K562 (cell line): Measurements from ENCODE around the gene KLK11. TPM values are rescaled to one million over a fixed set of nuclear protein-coding genes. Genes with fewer than 3 reads are reported as not detected.

ENCODE experiments used
- ATAC-seq: fragments of 200-7000 bp; cut with Tn5 transposase; 3 replicates; pipeline ENCODE4 v1.9.1; 2020; ENCODE audit warnings: moderate library complexity
- BruUV-seq: library from RNA; stranded (reverse); fragments of 400-500 nt; replicated peaks from 2 replicates; lab custom pipeline; 2021; lab: Mats Ljungman, UMichigan
- CTCF ChIA-PET: fragments of 300-600 bp; formaldehyde crosslinking; extraction: SDS; loops from one replicate; lab custom pipeline; 2021; ENCODE audit warnings: low intra/inter-chr PET ratio; lab: Yijun Ruan, JAX
- POLR2A ChIA-PET: fragments of 300-600, 350-650 bp; sonication (Branson Sonifier 250); formaldehyde crosslinking; extraction: SDS; loops from one replicate; lab custom pipeline; 2021; ENCODE audit warnings: antibody characterized with exemption, inconsistent platforms; lab: Yijun Ruan, JAX
- DNase-seq, 4 experiments: peaks; one replicate each; pipeline versions ENCODE4 v3.0.0 to v3.0.0-alpha.2; 2011 to 2018; ENCODE audit warnings: low spot score in 3 of 4, mixed read lengths in 3 of 4; ENCODE audit errors: extremely low read depth in 1 of 4
- FAIRE-seq: peaks from 2 replicates; lab custom pipeline; 2011; peaks lifted over from hg19 to GRCh38; lab: Jason Lieb, UNC
- H2AFZ ChIP-seq: 2 replicates; pipeline ENCODE4 v1.6.0; 2011; ENCODE audit warnings: low read depth, low read length, control low read depth, inconsistent platforms
- H3K27ac ChIP-seq: fragments of 200-600 bp; 3 replicates; pipeline ENCODE4 v1.8.0; 2011; ENCODE audit warnings: low read depth, mild to moderate bottlenecking, control low read depth, inconsistent platforms, low read length, moderate library complexity, mixed read lengths; ENCODE audit errors: extremely low read depth
- H3K27me3 ChIP-seq, 2 experiments: fragments of 300-600 bp in 1 of 2; 2 replicates in 1 of 2; 3 replicates in 1 of 2; pipeline versions ENCODE4 v1.6.0 to v1.8.0; 2011; ENCODE audit warnings: inconsistent platforms in 2 of 2, low read length in 2 of 2, mild to moderate bottlenecking in 1 of 2, mixed read lengths in 1 of 2, moderate library complexity in 1 of 2; ENCODE audit not compliant: control insufficient read depth in 2 of 2, insufficient read depth in 2 of 2
- H3K36me3 ChIP-seq: fragments of 300-600 bp; 3 replicates; pipeline ENCODE4 v1.8.0; 2011; ENCODE audit warnings: mild to moderate bottlenecking, low read length, inconsistent platforms; ENCODE audit not compliant: control insufficient read depth, insufficient read depth
- H3K4me1 ChIP-seq, 2 experiments: fragments of 200-600 bp in 1 of 2; replicated peaks in 1 of 2; 2 replicates in 1 of 2; 3 replicates in 1 of 2; pipeline versions ENCODE4 v1.5.1 to v1.8.0; 2011; ENCODE audit warnings: inconsistent platforms in 2 of 2, low read length in 2 of 2, mild to moderate bottlenecking in 1 of 2, mixed read lengths in 1 of 2, moderate library complexity in 1 of 2; ENCODE audit not compliant: control insufficient read depth in 2 of 2, insufficient read depth in 2 of 2
- H3K4me2 ChIP-seq: 2 replicates; pipeline ENCODE4 v1.6.1; 2011; ENCODE audit warnings: low read length, control low read depth, inconsistent platforms, mixed read lengths; ENCODE audit not compliant: insufficient read depth
- H3K4me3 ChIP-seq: fragments of 200-600 bp; sonication (generic), shearing (Covaris generic); 2 replicates; pipeline ENCODE4 v1.5.1; 2016; ENCODE audit warnings: control low read depth, inconsistent platforms
- H3K79me2 ChIP-seq: fragments of 200-600 bp; 3 replicates; pipeline ENCODE4 v1.8.0; 2011; ENCODE audit warnings: low read length, inconsistent platforms; ENCODE audit not compliant: control insufficient read depth, insufficient read depth
- H3K9ac ChIP-seq, 2 experiments: 2 replicates each; pipeline versions ENCODE4 v1.6.0 to v1.6.1; 2011; ENCODE audit warnings: low read depth in 2 of 2, low read length in 2 of 2, control low read depth in 1 of 2, inconsistent platforms in 1 of 2, mild to moderate bottlenecking in 1 of 2, mixed read lengths in 1 of 2; ENCODE audit not compliant: insufficient read depth in 1 of 2
- H3K9me1 ChIP-seq: one replicate; pipeline ENCODE4 v1.6.0; 2011; ENCODE audit warnings: inconsistent platforms, mild to moderate bottlenecking, low read length, moderate library complexity; ENCODE audit not compliant: control insufficient read depth, insufficient read depth
- H3K9me3 ChIP-seq: replicated peaks from 2 replicates; pipeline ENCODE4 v1.5.1; 2011; ENCODE audit warnings: low read depth, low read length, inconsistent platforms; ENCODE audit not compliant: control insufficient read depth, insufficient read depth
- H4K20me1 ChIP-seq: replicated peaks from 2 replicates; pipeline ENCODE4 v1.6.1; 2011; ENCODE audit warnings: low read length, inconsistent platforms, mixed read lengths; ENCODE audit not compliant: control insufficient read depth, insufficient read depth
- FOXA3 ChIP-seq, 2 experiments: fragments of 450-650 bp in 1 of 2; sonication (generic) in 1 of 2; formaldehyde crosslinking; IDR thresholded peaks in 1 of 2; conservative IDR thresholded peaks in 1 of 2; 2 replicates each; pipeline versions ENCODE4 v1.4.0 to v1.8.0; 2020 to 2022; ENCODE audit warnings: mild to moderate bottlenecking in 2 of 2, missing genetic modification reagents in 1 of 2
- HDAC6 ChIP-seq: IDR thresholded peaks from 2 replicates; pipeline ENCODE4 v1.6.1; 2012; ENCODE audit warnings: low read depth, mild to moderate bottlenecking, control low read depth, inconsistent platforms, low read length, moderate library complexity
- MYNN ChIP-seq, 2 experiments: sonication (generic); formaldehyde crosslinking in 1 of 2; IDR thresholded peaks; 2 replicates each; pipeline versions ENCODE4 v1.5.0 to v1.6.1; 2016 to 2020; ENCODE audit warnings: antibody characterized with exemption in 1 of 2, missing genetic modification reagents in 1 of 2
- NR1H2 ChIP-seq: sonication (generic); formaldehyde crosslinking; IDR thresholded peaks from 2 replicates; pipeline ENCODE4 v1.4.0; 2020; ENCODE audit warnings: mild to moderate bottlenecking, missing genetic modification reagents
- WGBS: fragments of 100-300 bp; shearing (Covaris generic); methylation state at CpG from one replicate; pipeline ENCODE4 v1.1.6; 2016; ENCODE audit warnings: low coverage, mixed read lengths; ENCODE audit not compliant: insufficient coverage; ENCODE audit errors: missing lambda C conversion rate; 5-methylcytosine and 5-hydroxymethylcytosine counted together
- in situ Hi-C: fragments of 300-500 bp; cut with MboI; formaldehyde crosslinking; loops from 4 replicates; pipeline ENCODE4 v1.15.0; 2018; ENCODE audit warnings: inconsistent platforms, mixed read lengths
- intact Hi-C: fragments of 100-400 bp; cut with micrococcal nuclease; formaldehyde crosslinking; loops from 2 replicates; pipeline ENCODE4 v1.14.2; 2022
- polyA plus RNA-seq, 8 experiments: library from polyadenylated mRNA; depleted of rRNA in 4 of 8; stranded (reverse) in 5 of 8; unstranded in 3 of 8; fragments of >200 nt; fragmentation: Nextera tagmentation in 2 of 8; fragmentation: Illumina TruSeq in 1 of 8; extraction: Ambion mirVana in 2 of 8; extraction: Trizol in 1 of 8; gene quantifications; 2 replicates each; pipeline versions ENCODE4 v1.2.1 to v1.2.3, GENCODE V29; 2011 to 2014; ENCODE audit warnings: inconsistent platforms in 1 of 8, missing spikeins in 1 of 8
- total RNA-seq, 7 experiments: library from RNA; depleted of rRNA in 6 of 7; stranded (reverse); fragments of >200 nt in 6 of 7; fragmentation: Illumina TruSeq in 2 of 7; extraction: Trizol in 2 of 7; gene quantifications; 2 replicates each; pipeline versions ENCODE4 v1.2.1 to v1.2.3, GENCODE V29; 2011 to 2021; ENCODE audit warnings: low replicate concordance in 1 of 7
- TF ChIP-seq, protein P1 (sequence below): IDR thresholded peaks from 2 replicates; pipeline ENCODE4 v1.6.1; 2011; ENCODE audit warnings: borderline replicate concordance, low read depth, mild to moderate bottlenecking, moderate library complexity, low read length; ENCODE audit not compliant: insufficient read depth, poor library complexity, severe bottlenecking
- TF ChIP-seq, protein P2 (sequence below): fragments of 450-650 bp; formaldehyde crosslinking; IDR thresholded peaks from 2 replicates; pipeline ENCODE4 v1.4.0; 2022; ENCODE audit warnings: mild to moderate bottlenecking, moderate library complexity
- TF ChIP-seq, protein P3 (sequence below): IDR thresholded peaks from 2 replicates; pipeline ENCODE4 v1.6.1; 2014; ENCODE audit warnings: antibody characterized with exemption
- TF ChIP-seq, protein P4 (sequence below): fragments of 200-800 bp; sonication (Bioruptor generic); IDR thresholded peaks from 2 replicates; pipeline ENCODE4 v1.6.1; 2017; ENCODE audit warnings: missing genetic modification characterization, missing compliant biosample characterization
- TF ChIP-seq, protein P5 (sequence below): fragments of 150-350 bp; IDR thresholded peaks from 2 replicates; pipeline ENCODE4 v1.6.1; 2014; ENCODE audit warnings: low read depth, mild to moderate bottlenecking, low read length, borderline replicate concordance
- TF ChIP-seq, protein P6 (sequence below): fragments of 250-450 bp; sonication (Bioruptor Pico); IDR thresholded peaks from 2 replicates; pipeline ENCODE4 v1.8.0; 2021; ENCODE audit warnings: moderate library complexity, mild to moderate bottlenecking, inconsistent platforms

The KLK11 gene
- total and polyA plus RNA-seq, 9 of the 15 experiments (the other 6 are each of a cell fraction or from before 2014, with no cell fraction given): not detected

DNA sequence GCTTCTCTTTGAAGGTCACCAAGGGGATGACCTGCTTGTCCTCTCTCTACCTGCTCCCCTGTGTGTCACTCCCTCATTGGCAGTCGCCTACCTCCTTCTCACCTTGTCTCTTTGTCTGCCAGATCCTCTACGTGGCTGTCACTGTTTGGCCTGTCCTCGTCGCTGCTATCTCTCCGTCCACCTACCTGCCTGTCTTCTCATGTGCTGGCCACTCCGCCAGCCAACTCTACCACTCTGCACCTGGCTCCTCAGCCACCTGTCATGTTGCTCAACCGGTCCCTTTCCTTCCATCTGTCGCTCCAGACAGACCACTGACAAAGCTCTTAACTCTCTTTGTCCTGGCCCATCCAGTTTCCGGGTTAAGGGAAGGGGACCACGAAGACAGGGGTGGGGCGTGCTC, 8.3 kb upstream of the KLK11 start, which contains the start of gene KLK12:
KLK12 (minus strand) TSS at position 299 of the 400 bp plus-strand sequence. CDS start 381 bp downstream, outside the sequence.
- Histone ChIP-seq H3K27ac (no peak within 1 kb of the TSS), H3K79me2 (no peaks in the 10 kb centered on the region), H4K20me1 (no peaks in the 10 kb centered on the region), H3K9me3 (no peaks in the 10 kb centered on the region), H3K4me1 (peaks cover 0 to 6% of the 10 kb centered on the region in 2 experiments; a peak in 3 of 5 replicates), H3K4me2 (no peak within 1 kb of the TSS), H3K36me3 (no peaks in the 10 kb centered on the region), H3K9me1 (peaks cover 2% of the 10 kb centered on the region), H3K27me3 (peaks cover 7 to 32% of the 10 kb centered on the region in 2 experiments), H3K4me3 (no peak within 1 kb of the TSS), H2AFZ (no peak within 1 kb of the TSS), H3K9ac (no peak within 1 kb of the TSS)
- POLR2A ChIA-PET: interaction anchor here (0.8 to 1.0 kb wide), 2 partner anchors 9 to 13 kb away, joined by 3 read pairs; no protein-coding TSS in a partner anchor
- in situ Hi-C loops (no loop called here), intact Hi-C loops (no loop called here)
- FAIRE-seq (no peak), DNase-seq (no peak), ATAC-seq (no peak)
- CTCF ChIA-PET: no interaction called here
- WGBS: 1% methylated on average over 10 of the region's 11 CpGs
- no TSS peak for BruUV-seq
- TF ChIP-seq NR1H2 (CRISPR knock-in tag) (no peak), FOXA3 (CRISPR knock-in tag; conservative IDR thresholded peaks at IDR 0.05 in 1 of 2, IDR thresholded peaks at IDR 0.05 in 1 of 2) (no peak), HDAC6 (no peak), MYNN (IDR thresholded peaks at IDR 0.05) (no peak), MYNN (CRISPR knock-in tag; IDR thresholded peaks at IDR 0.05) (no peak)
- TF ChIP-seq, protein P1, sequence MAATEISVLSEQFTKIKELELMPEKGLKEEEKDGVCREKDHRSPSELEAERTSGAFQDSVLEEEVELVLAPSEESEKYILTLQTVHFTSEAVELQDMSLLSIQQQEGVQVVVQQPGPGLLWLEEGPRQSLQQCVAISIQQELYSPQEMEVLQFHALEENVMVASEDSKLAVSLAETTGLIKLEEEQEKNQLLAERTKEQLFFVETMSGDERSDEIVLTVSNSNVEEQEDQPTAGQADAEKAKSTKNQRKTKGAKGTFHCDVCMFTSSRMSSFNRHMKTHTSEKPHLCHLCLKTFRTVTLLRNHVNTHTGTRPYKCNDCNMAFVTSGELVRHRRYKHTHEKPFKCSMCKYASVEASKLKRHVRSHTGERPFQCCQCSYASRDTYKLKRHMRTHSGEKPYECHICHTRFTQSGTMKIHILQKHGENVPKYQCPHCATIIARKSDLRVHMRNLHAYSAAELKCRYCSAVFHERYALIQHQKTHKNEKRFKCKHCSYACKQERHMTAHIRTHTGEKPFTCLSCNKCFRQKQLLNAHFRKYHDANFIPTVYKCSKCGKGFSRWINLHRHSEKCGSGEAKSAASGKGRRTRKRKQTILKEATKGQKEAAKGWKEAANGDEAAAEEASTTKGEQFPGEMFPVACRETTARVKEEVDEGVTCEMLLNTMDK: no peak
- TF ChIP-seq, protein P2, sequence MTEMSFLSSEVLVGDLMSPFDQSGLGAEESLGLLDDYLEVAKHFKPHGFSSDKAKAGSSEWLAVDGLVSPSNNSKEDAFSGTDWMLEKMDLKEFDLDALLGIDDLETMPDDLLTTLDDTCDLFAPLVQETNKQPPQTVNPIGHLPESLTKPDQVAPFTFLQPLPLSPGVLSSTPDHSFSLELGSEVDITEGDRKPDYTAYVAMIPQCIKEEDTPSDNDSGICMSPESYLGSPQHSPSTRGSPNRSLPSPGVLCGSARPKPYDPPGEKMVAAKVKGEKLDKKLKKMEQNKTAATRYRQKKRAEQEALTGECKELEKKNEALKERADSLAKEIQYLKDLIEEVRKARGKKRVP (CRISPR knock-in tag): no peak
- TF ChIP-seq, protein P3, sequence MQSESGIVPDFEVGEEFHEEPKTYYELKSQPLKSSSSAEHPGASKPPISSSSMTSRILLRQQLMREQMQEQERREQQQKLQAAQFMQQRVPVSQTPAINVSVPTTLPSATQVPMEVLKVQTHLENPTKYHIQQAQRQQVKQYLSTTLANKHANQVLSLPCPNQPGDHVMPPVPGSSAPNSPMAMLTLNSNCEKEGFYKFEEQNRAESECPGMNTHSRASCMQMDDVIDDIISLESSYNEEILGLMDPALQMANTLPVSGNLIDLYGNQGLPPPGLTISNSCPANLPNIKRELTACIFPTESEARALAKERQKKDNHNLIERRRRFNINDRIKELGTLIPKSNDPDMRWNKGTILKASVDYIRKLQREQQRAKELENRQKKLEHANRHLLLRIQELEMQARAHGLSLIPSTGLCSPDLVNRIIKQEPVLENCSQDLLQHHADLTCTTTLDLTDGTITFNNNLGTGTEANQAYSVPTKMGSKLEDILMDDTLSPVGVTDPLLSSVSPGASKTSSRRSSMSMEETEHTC: no peak
- TF ChIP-seq, protein P4, sequence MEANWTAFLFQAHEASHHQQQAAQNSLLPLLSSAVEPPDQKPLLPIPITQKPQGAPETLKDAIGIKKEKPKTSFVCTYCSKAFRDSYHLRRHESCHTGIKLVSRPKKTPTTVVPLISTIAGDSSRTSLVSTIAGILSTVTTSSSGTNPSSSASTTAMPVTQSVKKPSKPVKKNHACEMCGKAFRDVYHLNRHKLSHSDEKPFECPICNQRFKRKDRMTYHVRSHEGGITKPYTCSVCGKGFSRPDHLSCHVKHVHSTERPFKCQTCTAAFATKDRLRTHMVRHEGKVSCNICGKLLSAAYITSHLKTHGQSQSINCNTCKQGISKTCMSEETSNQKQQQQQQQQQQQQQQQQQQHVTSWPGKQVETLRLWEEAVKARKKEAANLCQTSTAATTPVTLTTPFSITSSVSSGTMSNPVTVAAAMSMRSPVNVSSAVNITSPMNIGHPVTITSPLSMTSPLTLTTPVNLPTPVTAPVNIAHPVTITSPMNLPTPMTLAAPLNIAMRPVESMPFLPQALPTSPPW: no peak
- TF ChIP-seq, protein P5, sequence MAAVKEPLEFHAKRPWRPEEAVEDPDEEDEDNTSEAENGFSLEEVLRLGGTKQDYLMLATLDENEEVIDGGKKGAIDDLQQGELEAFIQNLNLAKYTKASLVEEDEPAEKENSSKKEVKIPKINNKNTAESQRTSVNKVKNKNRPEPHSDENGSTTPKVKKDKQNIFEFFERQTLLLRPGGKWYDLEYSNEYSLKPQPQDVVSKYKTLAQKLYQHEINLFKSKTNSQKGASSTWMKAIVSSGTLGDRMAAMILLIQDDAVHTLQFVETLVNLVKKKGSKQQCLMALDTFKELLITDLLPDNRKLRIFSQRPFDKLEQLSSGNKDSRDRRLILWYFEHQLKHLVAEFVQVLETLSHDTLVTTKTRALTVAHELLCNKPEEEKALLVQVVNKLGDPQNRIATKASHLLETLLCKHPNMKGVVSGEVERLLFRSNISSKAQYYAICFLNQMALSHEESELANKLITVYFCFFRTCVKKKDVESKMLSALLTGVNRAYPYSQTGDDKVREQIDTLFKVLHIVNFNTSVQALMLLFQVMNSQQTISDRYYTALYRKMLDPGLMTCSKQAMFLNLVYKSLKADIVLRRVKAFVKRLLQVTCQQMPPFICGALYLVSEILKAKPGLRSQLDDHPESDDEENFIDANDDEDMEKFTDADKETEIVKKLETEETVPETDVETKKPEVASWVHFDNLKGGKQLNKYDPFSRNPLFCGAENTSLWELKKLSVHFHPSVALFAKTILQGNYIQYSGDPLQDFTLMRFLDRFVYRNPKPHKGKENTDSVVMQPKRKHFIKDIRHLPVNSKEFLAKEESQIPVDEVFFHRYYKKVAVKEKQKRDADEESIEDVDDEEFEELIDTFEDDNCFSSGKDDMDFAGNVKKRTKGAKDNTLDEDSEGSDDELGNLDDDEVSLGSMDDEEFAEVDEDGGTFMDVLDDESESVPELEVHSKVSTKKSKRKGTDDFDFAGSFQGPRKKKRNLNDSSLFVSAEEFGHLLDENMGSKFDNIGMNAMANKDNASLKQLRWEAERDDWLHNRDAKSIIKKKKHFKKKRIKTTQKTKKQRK: no peak
- TF ChIP-seq, protein P6, sequence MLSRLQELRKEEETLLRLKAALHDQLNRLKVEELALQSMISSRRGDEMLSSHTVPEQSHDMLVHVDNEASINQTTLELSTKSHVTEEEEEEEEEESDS (CRISPR knock-in tag): no peak
